SW480 (cell line): ENCODE data around the gene CENPT.
"Not testable (repeated sequence)": the region's sequence is repeated elsewhere in the genome, so short reads cannot be mapped to it uniquely, and the experiment has no call there.

ENCODE experiments used
- DNase-seq: peaks from one replicate; pipeline ENCODE4 v3.0.0-alpha.2; 2016; ENCODE audit warnings: low spot score

Gene CENPT

DNA sequence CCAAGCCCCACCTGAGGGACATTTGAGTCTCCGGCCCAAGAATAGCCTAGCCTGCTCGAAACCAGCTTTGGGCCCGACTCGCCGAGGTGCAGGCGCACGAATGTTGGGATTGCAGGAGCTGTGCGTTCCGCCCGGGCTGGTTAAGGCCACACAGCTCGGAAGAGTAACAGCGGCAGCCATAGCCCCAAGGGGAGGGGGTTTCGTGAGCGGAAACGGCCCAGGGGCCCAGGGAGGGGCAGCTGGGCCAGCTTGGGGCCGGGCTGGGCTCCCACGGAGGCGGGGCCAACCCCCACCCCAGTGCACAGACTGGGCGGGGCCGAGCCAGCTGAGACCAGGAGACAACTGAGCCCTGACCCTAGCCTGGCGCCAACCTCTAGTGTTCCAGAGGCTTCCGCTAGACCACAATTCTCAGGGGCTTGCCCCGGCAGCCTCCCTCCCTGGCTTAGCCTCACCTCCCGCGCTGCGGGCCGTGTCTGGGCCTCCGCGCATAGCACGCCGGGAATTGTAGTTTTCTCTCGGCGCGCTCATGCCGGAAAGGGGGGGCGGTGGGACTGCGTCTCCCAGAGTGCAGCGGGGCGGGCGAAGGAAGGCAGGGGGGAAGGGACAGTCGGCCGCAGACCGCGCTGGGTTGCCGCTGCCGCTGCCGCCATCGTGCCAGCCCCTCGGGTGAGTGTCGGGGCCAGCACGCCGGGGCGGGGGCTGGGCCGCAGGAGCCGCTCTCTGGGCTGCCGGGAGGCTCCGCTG is 1.0 kb downstream of the CENPT start, which contains the start of gene NUTF2:
Gene NUTF2 (plus strand): TSS at position 614 of the 744 bp plus-strand sequence. CDS start 18,198 bp downstream, outside the sequence.
- peak; percentile 91 for DNase-seq

DNA sequence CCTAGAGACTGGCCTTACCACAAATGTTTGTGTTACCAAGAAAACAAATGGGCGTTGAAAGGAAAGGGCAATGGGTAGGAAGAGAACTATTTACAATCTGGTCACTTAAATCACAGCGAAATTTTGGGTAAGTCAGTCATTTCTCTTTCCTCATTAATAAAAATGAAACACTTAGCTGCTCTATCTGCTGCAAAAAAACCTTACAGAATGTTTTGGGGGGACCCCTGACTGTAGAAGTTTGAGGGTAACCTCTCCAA is 1.5 kb downstream of the CENPT start:
- DNase-seq = no peak

GRCh38 chr16:67845291-67846062 is 2.0 kb downstream of the CENPT start:
- no peak for DNase-seq

DNA sequence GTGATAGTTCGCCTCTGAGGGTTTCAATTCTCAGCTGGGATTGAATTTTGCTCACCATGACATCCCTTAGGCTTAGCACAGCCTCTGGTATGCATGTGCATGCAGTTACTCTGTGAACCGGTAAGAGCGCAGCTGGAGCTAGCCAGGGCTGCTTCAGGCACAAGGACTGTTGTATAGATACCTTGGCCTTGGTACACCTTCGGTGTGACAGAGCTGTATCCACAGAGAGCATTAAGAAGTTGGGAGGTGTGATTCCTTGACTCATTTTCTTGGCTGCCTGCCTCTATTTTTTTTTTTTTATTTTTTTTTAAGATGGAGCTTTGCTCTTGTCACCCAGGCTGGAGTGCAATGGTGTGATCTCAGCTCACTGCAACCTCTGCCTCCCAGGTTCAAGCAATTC is 3.0 kb downstream of the CENPT start:
- DNase-seq = no peak

DNA sequence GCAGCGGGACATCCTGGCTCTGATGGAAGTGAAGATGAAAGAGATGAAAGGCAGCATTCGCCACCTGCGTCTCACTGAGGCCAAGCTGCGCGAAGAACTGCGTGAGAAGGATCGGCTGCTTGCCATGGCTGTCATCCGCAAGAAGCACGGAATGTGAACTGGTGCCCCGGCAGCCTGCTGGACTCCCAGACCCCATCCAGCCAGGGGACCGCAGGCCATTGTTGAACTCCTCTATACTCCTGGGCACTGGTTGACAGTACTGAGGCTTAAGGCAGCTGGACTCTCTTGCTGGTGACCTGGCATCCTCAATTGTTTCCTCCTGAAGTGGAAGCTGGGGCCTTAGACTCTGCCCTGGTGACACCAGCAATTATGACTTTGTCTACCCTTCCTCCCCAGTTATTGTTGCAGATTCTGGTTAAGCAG is 4.1 kb downstream of the CENPT start:
- no peak for DNase-seq

DNA sequence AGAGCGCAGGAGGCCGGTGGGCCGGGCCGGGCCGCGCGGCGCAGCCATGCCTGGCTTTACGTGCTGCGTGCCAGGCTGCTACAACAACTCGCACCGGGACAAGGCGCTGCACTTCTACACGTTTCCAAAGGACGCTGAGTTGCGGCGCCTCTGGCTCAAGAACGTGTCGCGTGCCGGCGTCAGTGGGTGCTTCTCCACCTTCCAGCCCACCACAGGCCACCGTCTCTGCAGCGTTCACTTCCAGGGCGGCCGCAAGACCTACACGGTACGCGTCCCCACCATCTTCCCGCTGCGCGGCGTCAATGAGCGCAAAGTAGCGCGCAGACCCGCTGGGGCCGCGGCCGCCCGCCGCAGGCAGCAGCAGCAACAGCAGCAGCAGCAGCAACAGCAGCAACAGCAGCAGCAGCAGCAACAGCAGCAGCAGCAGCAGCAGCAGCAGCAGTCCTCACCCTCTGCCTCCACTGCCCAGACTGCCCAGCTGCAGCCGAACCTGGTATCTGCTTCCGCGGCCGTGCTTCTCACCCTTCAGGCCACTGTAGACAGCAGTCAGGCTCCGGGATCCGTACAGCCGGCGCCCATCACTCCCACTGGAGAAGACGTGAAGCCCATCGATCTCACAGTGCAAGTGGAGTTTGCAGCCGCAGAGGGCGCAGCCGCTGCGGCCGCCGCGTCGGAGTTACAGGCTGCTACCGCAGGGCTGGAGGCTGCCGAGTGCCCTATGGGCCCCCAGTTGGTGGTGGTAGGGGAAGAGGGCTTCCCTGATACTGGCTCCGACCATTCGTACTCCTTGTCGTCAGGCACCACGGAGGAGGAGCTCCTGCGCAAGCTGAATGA is 4.8 kb downstream of the CENPT start:
- DNase-seq = peak; percentile 55

DNA sequence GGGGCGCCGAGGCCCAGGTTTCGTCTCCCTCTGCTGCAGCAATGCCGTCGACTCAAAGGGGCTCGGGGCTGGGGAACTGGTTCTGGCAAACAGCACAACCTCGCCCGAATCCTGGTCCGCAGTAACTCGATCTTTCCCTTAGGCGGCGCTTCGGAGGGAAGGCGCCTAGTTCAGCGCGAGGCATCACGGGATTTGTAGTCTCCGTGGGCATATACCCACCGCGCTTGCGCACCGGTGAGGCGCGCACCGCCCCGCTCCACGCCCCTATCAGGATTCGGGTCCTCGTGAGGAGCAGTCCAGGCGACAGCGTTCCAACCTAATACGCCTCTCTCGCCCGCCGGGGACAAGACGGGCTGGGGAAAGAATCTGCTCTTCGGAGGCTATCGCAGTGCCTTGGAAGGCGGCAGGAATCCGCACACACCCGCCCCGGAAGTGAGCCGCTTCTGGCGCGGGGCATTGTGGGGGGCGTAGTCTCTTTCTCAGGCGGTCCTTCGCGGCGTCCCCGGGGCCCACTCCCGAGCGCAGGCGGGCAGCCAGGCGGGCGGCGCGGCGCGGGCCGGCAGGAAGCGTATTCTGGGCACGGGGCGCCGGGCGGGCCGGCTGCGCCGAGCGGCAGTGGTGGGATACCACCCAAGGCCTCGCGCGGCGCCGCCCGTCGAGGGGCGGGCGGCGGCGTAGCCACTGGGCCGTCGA is 5.5 kb downstream of the CENPT start, which contains the start of gene THAP11:
Gene THAP11 (plus strand): TSS at position 505 of the 693 bp plus-strand sequence. CDS start 235 bp downstream, outside the sequence.
- DNase-seq = peak; percentile 92

DNA sequence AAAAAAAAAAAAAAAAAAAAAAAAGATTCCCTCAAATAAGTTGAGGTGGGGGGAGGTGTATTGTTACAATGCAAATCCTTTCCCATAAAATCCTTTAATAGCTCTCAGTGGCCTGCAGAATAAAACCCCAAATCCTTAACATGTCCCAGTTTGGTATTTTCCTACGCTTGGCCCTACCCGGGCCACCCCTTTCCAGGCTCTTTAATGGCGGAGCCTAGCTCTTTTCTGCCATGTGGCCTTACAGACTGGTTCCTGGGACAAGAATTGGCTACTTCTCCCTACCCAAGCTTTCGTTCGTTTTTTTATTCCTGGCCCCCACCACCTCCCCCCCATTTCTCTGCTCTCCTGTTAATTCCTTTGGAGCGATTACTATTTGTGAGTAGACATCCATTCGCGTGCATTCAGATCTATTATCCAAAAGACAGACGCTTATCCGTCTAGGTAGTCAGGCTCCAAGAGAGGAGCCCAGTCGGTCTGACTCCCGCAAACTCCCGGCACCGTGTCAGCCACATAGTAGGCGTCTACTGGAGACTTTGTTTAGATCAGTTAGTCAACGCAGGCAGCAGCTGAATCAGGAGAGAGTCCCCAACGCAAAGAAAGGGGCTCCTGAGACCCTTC is 6.2 kb downstream of the CENPT start:
- no peak for DNase-seq

- DNase-seq = no peak
Measured at GRCh38 chr16:67837811-67838210, 9.7 kb downstream of the CENPT start.

GRCh38 chr16:67837190-67837589 is 10.3 kb downstream of the CENPT start:
- DNase-seq = not testable (repeated sequence)

GRCh38 chr16:67834242-67834614 is 13.3 kb downstream of the CENPT start:
- DNase-seq = no peak

DNA sequence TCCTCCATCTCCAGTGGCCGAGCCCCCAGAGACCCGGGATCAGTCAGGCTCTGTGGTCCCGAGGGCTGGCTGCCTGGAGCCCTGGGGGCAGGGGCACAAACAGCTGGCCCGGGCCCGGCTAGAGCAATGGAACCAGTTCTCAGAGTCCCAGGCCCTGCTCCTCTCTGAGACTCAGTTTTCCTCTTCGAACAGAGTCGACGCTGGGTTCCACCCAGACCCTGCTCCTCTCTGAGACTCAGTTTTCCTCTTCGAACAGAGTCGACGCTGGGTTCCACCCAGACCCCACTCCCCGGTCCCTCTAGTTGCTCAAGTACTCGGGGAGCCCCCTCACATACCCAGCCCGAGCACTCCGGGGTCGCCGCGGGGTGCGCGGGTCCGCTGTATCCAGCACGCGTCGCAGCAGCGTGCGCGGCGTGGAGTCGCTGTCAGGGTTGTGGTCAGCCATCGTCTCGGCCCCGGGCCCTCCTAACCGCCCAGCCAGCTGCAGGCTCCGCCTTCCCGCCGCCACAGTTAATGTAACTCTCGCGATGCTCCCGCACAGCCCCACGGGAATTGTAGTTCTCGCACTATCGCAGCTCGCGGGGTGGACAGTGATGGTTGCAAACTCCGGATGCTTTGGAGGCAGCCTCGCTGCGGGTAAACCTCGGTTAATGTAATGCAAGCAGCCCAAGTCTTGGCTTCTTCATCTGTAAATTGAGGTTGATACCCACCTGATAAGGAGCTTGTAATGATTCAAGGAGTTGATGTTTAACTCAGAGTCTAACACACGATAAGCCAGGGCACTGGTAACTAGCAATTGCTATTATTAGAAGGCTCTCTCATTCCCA is 13.9 kb downstream of the CENPT start:
- peak; percentile 82 for DNase-seq

DNA sequence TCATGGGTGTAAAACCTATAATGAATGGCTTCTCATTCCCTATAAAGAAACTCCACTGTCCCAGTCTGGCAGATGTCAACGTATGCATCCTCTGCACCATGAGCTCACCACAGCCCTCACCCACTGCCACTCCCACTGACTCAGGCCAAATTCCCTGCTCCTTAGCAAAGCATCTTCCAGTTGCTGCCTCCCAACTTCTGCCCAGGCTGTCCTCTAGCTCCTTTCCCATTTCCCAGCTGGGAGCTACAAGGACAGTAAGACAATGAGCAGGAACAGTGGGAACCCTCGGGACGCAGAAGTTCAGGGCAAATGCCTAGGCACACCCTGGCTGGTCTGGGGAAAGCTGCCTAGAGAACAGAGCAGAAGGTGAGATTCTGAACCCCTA is 14.5 kb downstream of the CENPT start:
- peak; percentile 18 for DNase-seq

DNA sequence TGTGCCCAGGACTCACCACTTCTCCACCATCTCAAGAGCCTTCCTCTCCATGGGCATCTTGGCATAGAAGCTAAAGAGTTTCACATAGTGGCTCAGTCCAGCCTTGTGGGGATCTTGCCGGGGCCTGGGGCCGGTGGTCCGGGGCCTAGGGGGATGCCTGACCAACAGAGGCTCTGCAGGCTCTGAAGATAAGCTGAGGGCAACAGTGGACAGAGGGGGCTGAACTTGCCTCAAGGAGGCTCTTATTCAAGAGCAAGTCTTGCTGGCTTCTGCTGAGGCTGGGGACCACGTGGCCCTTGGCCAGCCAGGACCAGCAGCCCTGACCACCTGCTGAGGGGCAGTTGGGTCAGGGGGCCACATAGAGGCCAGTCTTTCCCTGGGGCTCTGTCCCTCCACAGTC is 18.8 kb downstream of the CENPT start:
- DNase-seq = no peak

GRCh38 chr16:67825906-67826305 is 21.6 kb downstream of the CENPT start:
- no peak for DNase-seq

- DNase-seq = no peak
Measured at GRCh38 chr16:67825119-67825518, 22.4 kb downstream of the CENPT start.

DNA sequence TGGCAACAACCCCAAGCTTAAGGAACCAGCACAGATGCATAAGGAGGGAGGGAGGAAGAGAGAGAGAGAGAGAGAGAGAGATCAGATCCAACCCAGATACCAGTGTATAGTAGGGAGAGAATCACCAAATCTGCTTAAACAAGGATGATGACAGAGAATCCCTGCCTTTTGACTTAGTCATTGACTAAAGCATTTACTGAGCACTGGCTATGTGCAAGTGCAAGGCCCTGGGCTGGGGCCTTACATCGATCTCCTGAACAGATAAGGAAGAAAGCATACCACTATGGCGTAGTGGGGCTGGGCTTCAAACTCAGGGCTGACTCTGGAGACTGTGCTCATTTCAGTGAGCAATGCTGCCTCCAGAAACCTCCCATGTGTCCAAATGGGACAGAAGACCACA is 25.0 kb downstream of the CENPT start:
- DNase-seq = no peak

- DNase-seq = no peak
Measured at GRCh38 chr16:67820608-67821259, 26.8 kb downstream of the CENPT start.

GRCh38 chr16:67814567-67814966 is 32.9 kb downstream of the CENPT start:
- no peak for DNase-seq

DNA sequence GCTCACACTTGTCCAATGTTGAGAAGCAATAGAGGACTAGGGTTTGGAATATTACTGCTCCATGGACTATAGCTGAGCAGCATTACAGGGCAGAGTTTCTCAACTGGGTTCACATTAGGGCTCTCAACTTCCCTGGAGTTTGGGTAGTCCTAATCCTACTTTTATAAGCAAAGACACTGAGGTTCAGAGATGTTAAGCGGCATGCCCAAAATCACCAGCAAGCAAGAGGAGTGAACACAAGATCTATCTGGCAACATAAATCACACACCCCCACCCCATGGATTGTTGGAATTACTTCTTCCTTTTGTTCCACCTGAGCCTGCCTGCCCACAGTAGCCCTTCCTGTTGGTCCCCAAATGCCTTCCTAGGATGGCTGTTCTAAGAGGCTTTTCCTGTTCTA is 35.6 kb downstream of the CENPT start:
- no peak for DNase-seq
